ENCODE measurements around the gene MOV10L1. TPM values are rescaled to one million over a fixed set of nuclear protein-coding genes. Genes with fewer than 3 reads are reported as not detected.
"Not testable (repeated sequence)": the region's sequence is repeated elsewhere in the genome, so short reads cannot be mapped to it uniquely, and the experiment has no call there.

Gene MOV10L1
- total RNA-seq, 1 experiment from 2014 or later, result not detected

DNA sequence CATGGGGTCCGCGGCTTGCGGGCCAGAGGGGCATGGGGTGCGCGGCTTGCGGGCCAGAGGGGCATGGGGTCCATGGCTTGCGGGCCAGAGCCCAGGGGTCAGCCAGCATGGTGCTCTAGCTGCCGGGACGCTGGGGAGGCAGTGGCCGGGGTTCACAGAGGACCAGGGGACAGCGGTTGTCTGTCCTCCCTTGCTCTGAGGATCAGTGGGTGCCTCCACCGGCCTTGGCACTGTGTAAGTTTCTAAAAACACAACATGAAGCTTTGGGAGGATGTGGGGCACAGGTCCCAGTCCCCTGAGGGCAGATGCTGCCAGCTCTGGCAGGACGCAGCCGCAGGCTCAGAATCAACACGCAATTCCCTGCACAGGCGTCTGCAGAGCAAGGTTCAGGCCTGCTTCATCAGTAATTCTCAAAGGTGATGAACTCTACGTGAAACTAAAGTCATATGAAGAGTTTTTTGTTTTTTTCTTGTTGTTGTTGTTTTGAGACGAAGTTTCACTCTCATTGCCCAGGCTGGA is 7.5 kb upstream of the MOV10L1 start:
- peaks cover 7% of the 10 kb centered on the region; the same call in 1 of the 2 replicates for H3K9me3 ChIP-seq (replicated peaks)
- H3K27me3 ChIP-seq, result peaks cover 30% of the 10 kb centered on the region
- H3K27ac ChIP-seq, result no peak overlapping the region
- H3K36me3 ChIP-seq, result no peaks in the 10 kb centered on the region
- no peak for DNase-seq
- H3K4me1 ChIP-seq, result peaks cover 4% of the 10 kb centered on the region; the same call in 1 of the 2 replicates
- no peak overlapping the region for H3K4me3 ChIP-seq

GRCh38 chr22:50082961-50083461 is 6.8 kb upstream of the MOV10L1 start:
- H3K27me3 ChIP-seq, result peaks cover 30% of the 10 kb centered on the region
- no peak for DNase-seq

GRCh38 chr22:50083462-50084079 is 6.2 kb upstream of the MOV10L1 start:
- DNase-seq, result no peak
- Histone ChIP-seq H3K4me3 (no peak overlapping the region), H3K9me3 (replicated peaks) (peaks cover 9% of the 10 kb centered on the region; the same call in 1 of the 2 replicates), H3K27me3 (peaks cover 30% of the 10 kb centered on the region), H3K4me1 (peaks cover 4% of the 10 kb centered on the region; the same call in 1 of the 2 replicates), H3K27ac (no peak overlapping the region), H3K36me3 (no peaks in the 10 kb centered on the region)

More at GRCh38 chr22:50082961-50083461, 6.8 kb upstream of the MOV10L1 start:
- Histone ChIP-seq H3K36me3 (no peaks in the 10 kb centered on the region), H3K9me3 (replicated peaks) (peaks cover 9% of the 10 kb centered on the region; the same call in 1 of the 2 replicates), H3K4me1 (peaks cover 4% of the 10 kb centered on the region; the same call in 1 of the 2 replicates), H3K4me3 (no peak overlapping the region), H3K27ac (no peak overlapping the region)

GRCh38 chr22:50084080-50084477 is 5.7 kb upstream of the MOV10L1 start:
- Histone ChIP-seq H3K4me1 (peaks cover 4% of the 10 kb centered on the region; the same call in 1 of the 2 replicates), H3K4me3 (no peak overlapping the region), H3K27ac (no peak overlapping the region), H3K27me3 (peaks cover 30% of the 10 kb centered on the region), H3K36me3 (no peaks in the 10 kb centered on the region), H3K9me3 (replicated peaks) (peaks cover 12% of the 10 kb centered on the region)
- DNase-seq, result peak; percentile 76 to 80

DNA sequence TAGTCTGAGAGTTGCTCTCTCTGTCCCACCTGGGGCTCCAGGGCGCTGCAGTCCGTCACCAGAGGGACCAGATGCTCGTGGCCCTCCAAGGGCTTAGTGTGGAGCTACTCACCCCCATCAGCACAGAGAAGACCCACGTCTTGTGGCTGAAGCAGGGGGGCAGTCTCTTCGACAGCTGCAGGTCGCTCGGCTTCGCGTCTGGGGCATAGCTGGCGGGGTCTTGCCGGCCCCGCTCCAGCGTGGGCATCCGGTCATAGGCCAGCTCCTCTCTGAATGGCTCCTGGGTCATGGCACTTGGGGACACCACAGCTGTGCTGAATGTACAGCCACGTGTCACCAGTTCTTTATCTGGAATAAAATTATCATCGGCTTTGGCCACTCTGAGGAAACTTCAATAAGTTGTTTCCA is 5.2 kb upstream of the MOV10L1 start:
- no peak for DNase-seq
- H3K4me3 ChIP-seq, result no peak overlapping the region

DNA sequence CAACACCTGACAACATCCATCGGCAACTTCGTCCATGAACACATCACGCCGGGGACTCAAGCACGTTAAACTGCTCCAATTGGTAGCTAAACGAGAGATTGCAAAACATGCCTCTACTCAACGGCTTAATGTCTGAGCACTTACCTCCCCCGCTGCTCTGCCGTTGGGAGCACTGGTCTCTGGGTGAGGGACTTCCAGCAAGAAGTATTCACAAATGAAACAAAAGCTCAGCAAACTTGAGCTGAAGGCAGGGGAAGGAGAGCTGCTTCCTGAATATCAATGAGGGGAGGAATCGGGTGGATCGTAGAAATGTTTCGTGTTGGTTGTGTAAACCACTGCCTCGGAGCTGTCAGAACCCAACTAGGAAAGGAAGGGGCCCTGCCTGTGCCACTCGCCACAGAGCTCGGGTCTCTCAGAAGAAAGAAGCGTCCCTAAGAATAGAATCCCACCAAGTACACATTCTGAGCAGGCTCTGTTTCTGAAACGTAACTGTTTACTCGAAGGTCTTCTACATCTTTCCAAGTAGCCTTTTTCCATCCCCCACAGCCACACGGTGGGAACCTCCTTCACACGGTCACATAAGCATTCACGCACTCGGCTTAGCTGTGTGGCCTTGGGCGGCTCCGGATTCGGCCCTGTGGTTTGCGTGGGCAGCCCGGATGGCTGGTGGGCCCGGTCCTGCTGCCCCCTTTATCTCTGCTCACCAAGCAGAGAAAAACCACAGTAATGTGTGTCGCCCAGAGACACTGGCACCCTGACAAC is 4.4 kb upstream of the MOV10L1 start, which contains the start of gene MLC1:
Gene MLC1, minus strand, starts transcription at position 216 of the 762 bp plus-strand sequence. CDS start 524 bp downstream, outside the sequence.
- Histone ChIP-seq H3K4me3 (no peak within 1 kb of the TSS), H3K27me3 (peaks cover 27% of the 10 kb centered on the region), H3K27ac (no peak within 1 kb of the TSS)

More for the DNA sequence above, 5.2 kb upstream of the MOV10L1 start:
- Histone ChIP-seq H3K9me3 (replicated peaks) (peaks cover 13% of the 10 kb centered on the region), H3K36me3 (no peaks in the 10 kb centered on the region), H3K27me3 (peaks cover 29% of the 10 kb centered on the region), H3K27ac (no peak overlapping the region), H3K4me1 (peaks cover 4% of the 10 kb centered on the region; the same call in 1 of the 2 replicates)

GRCh38 chr22:50086526-50086925 is 3.3 kb upstream of the MOV10L1 start:
- Histone ChIP-seq H3K9me3 (replicated peaks) (peaks cover 13% of the 10 kb centered on the region), H3K4me1 (peaks cover 4% of the 10 kb centered on the region; the same call in 1 of the 2 replicates), H3K27ac (no peak overlapping the region), H3K4me3 (no peak overlapping the region), H3K36me3 (no peaks in the 10 kb centered on the region), H3K27me3 (peaks cover 22% of the 10 kb centered on the region)
- DNase-seq, result no peak

More for the DNA sequence above, 4.4 kb upstream of the MOV10L1 start, which contains the start of gene MLC1:
- H3K9me3 ChIP-seq (replicated peaks), result peaks cover 13% of the 10 kb centered on the region
- no peak for DNase-seq
- peaks cover 4% of the 10 kb centered on the region; the same call in 1 of the 2 replicates for H3K4me1 ChIP-seq
- no peaks in the 10 kb centered on the region for H3K36me3 ChIP-seq

DNA sequence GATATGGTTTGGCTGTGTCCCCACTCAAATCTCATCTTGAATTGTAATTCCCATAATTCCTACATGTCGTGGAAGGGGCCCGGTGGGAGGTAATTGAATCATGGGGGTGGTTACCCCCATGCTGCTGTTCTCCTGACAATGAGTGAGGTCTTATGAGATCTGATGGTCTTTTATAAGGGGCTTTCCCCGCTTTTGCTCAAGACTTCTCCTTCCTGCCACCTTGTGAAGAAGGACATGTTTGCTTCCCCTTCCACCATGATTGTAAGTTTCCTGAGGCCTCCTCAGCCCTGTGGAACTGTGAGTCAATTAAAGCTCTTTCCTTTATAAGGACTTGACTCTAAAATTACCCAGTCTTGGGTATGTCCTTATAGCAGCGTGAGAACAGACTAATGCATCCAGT is 2.8 kb upstream of the MOV10L1 start:
- not testable (repeated sequence) for DNase-seq, H3K4me1 ChIP-seq, H3K36me3 ChIP-seq, H3K27ac ChIP-seq, H3K4me3 ChIP-seq
- Histone ChIP-seq H3K9me3 (replicated peaks) (peaks cover 13% of the 10 kb centered on the region), H3K27me3 (peaks cover 22% of the 10 kb centered on the region)

DNA sequence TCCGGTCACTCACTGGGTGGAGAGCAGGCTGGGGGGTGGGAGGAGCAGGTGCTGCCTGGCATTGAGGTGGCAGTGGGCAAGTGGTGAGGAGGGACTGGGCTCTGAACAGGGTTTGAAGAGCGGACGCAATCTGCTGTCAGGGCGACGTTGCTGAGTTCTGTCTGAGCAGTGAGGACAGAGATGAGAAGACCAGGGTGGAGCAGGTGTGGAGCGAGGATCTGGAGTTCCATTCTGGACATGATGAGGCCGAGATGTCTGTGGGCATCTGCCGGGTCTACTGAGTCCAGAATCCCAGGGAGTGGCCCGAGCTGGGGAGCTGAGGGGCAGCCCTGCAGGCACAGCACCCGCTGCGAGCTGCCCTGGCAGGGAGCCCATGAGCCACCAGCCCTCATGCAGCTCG is 2.2 kb upstream of the MOV10L1 start:
- peaks cover 17% of the 10 kb centered on the region for H3K27me3 ChIP-seq
- no peaks in the 10 kb centered on the region for H3K36me3 ChIP-seq
- no peak overlapping the region for H3K4me3 ChIP-seq
- peaks cover 4% of the 10 kb centered on the region; the same call in 1 of the 2 replicates for H3K4me1 ChIP-seq
- no peak for DNase-seq
- H3K27ac ChIP-seq, result no peak overlapping the region
- peaks cover 13% of the 10 kb centered on the region for H3K9me3 ChIP-seq (replicated peaks)

GRCh38 chr22:50088096-50088495 is 1.7 kb upstream of the MOV10L1 start:
- no peak overlapping the region for H3K27ac ChIP-seq
- no peaks in the 10 kb centered on the region for H3K36me3 ChIP-seq
- H3K9me3 ChIP-seq (replicated peaks), result peaks cover 13% of the 10 kb centered on the region
- peaks cover 4% of the 10 kb centered on the region; the same call in 1 of the 2 replicates for H3K4me1 ChIP-seq
- DNase-seq, result no peak
- H3K27me3 ChIP-seq, result peaks cover 13% of the 10 kb centered on the region
- no peak overlapping the region for H3K4me3 ChIP-seq

DNA sequence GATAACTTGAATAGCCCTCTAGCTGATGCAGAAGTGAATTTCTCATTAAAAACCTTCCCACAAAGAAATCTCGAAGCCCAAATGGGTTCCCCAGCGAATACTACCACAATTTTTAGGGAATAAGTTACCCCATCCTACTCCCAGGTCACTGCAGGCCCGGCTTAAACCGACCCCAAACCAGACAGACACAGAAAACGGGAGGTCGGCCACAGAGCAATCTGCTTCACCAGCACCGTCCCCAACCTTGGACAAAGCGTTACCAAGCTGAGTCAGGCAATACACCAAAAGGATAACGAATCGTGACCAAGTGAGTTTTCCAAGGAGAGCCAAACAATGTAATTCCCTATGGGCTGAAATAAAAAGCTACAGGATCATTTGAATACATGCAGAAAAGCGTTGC is 575 bp upstream of the MOV10L1 start:
- no peaks in the 10 kb centered on the region; the same call in 1 of the 2 replicates for H3K4me1 ChIP-seq
- no peak for DNase-seq
- H3K9me3 ChIP-seq (replicated peaks), result peaks cover 13% of the 10 kb centered on the region
- no peak overlapping the region for H3K4me3 ChIP-seq
- H3K27me3 ChIP-seq, result peaks cover 13% of the 10 kb centered on the region
- H3K36me3 ChIP-seq, result no peaks in the 10 kb centered on the region
- no peak overlapping the region for H3K27ac ChIP-seq

- H3K4me3 ChIP-seq, result no peak overlapping the region
Observed at GRCh38 chr22:50090412-50090714, 557 bp downstream of the MOV10L1 start.

GRCh38 chr22:50091092-50091768 is 1.4 kb downstream of the MOV10L1 start:
- H3K27me3 ChIP-seq, result 0 out of 2 replicates have a peak, but pooled peaks cover 4% of the 10 kb centered on the region
- DNase-seq, result no peak
- H3K36me3 ChIP-seq, result no peaks in the 10 kb centered on the region
- H3K4me3 ChIP-seq, result no peak overlapping the region
- no peaks in the 10 kb centered on the region for H3K4me1 ChIP-seq
- H3K27ac ChIP-seq, result no peak overlapping the region
- peaks cover 13% of the 10 kb centered on the region for H3K9me3 ChIP-seq (replicated peaks)

More at GRCh38 chr22:50090412-50090714, 557 bp downstream of the MOV10L1 start:
- Histone ChIP-seq H3K27ac (no peak overlapping the region), H3K27me3 (0 out of 2 replicates have a peak, but pooled peaks cover 4% of the 10 kb centered on the region), H3K4me1 (no peaks in the 10 kb centered on the region), H3K9me3 (replicated peaks) (peaks cover 13% of the 10 kb centered on the region), H3K36me3 (no peaks in the 10 kb centered on the region)
- no peak for DNase-seq

DNA sequence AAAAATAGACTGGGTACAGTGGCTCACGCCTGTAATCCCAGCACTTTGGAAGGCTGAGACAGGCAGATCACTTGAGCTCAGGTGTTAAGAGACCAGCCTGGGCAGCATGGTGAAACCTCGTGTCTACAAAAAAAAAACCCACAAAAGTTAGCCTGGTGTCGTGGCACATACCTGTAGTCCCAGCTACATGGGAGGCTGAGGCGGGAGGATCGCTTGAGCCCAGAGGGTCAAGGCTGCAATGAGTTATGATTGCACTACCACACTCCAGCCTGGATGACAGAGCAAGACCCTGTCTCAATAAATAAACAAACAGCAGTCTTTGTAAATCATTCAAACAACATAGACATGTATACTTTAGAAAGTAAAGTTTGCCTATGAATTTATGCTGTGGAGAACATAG is 2.5 kb downstream of the MOV10L1 start:
- Histone ChIP-seq H3K36me3 (no peaks in the 10 kb centered on the region), H3K4me3 (no peak overlapping the region), H3K9me3 (replicated peaks) (peaks cover 5% of the 10 kb centered on the region), H3K27ac (no peak overlapping the region), H3K4me1 (no peaks in the 10 kb centered on the region), H3K27me3 (no peaks in the 10 kb centered on the region)
- no peak for DNase-seq
